Hair follicle dermal papilla cell (primary cell): ENCODE measurements around the gene TFDP2. TPM values are rescaled to one million over a fixed set of nuclear protein-coding genes. Genes with fewer than 3 reads are reported as not detected.

Experiments
- small RNA-seq: library from RNA; depleted of rRNA; stranded (forward); fragments of <200 nt; gene quantifications from one replicate; pipeline ENCODE3, GENCODE V24; 2012
- total RNA-seq: library from RNA; depleted of rRNA; stranded (reverse); fragments of >200 nt; gene quantifications from 2 replicates; pipeline ENCODE4 v1.2.3, GENCODE V29; 2012

TFDP2 gene
- total RNA-seq, result 37.4 and 44.1 TPM in 2 replicates

GRCh38 chr3:142148792-142149672 lies at the start of gene TFDP2:
Gene TFDP2 (minus strand): TSS chr3:142149544. CDS start chr3:142101749, 47,795 bp downstream.

Small RNA genes within 50 kb of the gene (small RNA-seq; reads per million reads assigned to genes)
- gene RNU6-425P (not detected), gene RNU6-509P (not detected)

Other genes starting within 250 kb of the TFDP2 start
- gene GK5, start 76.0 kb upstream of the TFDP2 start, total RNA-seq, result 20.9 and 22.4 TPM in 2 replicates